ENCODE results near the gene RAD23B. TPM values are rescaled to one million over a fixed set of nuclear protein-coding genes. Genes with fewer than 3 reads are reported as not detected.

The RAD23B gene
- total RNA-seq, 1 donor from 2014 or later, result 85.6 TPM

DNA sequence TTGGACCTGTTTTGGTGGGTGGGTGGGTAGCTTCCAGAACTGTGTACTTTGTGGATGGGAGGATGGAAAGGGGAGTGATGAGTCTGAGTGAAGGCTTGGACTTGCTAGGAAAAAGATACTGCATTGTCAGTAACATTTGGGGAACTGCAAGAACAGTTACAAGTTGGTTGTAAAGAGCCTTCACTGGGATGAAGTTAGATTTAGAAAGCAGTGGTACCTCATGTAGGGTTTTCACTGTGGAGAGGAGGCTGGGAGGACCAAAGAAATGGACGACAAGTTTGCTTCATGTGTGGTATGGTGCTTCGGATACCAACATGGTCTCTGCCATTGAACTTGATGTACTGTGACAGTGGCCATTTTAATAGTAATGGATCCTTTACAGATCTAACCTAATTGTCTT is 50.3 kb downstream of the RAD23B start:
- DNase-seq (ENCODE audit: extremely low read depth, low read depth, low spot score), result no peak

DNA sequence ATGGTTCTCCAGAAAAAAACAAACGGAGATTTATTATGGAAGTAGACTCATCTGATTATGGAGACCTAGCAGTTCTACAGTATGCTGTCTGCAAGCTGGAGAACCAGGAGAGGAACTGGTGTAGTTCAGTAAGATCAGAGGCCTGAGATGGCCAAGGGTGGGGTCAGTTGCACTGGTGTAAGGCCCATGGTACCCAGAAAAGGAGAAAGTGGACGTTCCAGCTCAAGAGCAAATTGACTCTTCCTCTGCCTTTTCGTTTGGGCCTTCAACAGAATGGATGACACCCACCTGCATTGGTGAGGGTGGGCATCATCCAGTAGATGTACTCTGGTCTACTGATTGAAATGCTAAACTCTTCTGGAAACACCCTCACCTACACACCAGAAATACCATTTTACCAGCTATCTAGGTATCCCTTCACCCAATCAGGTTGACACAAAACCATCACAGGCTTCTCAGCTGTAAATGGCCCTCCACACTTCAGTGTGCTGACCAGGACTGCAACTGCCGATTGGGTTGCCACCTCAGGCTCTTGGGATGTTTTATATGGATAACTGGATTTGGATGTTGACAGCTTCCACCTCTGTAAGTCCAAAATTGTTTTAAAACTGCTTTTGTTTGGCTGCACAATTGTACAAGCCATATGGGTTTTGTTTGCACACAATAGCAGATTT is 51.2 kb downstream of the RAD23B start:
- DNase-seq (ENCODE audit: extremely low read depth, low read depth, low spot score), result no peak

DNA sequence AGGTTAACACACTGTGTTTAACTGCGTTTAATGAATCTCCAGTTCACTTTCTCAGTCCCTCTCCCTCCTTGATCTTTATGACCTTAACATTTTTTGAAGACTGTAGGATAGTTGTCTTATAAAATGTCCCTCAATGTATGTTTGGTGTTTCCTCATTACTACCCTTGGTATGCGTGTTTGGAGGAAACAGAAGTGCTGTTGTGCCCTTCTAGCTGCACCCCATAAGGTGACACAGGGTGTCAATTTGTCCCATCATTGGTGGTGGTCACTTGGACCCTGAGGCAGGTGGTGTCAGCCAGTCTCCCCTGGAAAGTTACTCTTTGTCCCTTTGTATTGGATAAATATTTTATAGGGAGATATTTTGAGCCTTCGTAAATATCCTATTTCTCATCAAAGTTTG is 52.3 kb downstream of the RAD23B start:
- no peak for DNase-seq (ENCODE audit: extremely low read depth, low read depth, low spot score)

- no peak for DNase-seq (ENCODE audit: extremely low read depth, low read depth, low spot score)
Measured at GRCh38 chr9:107336718-107337360, 53.8 kb downstream of the RAD23B start.

- no peak for DNase-seq (ENCODE audit: extremely low read depth, low read depth, low spot score)
Measured at GRCh38 chr9:107337676-107338590, 54.9 kb downstream of the RAD23B start.

GRCh38 chr9:107338911-107339659 is 56.0 kb downstream of the RAD23B start:
- no peak for DNase-seq (ENCODE audit: extremely low read depth, low read depth, low spot score)

GRCh38 chr9:107340920-107341632 is 58.0 kb downstream of the RAD23B start:
- peak; percentile 14 for DNase-seq (ENCODE audit: extremely low read depth, low read depth, low spot score)

GRCh38 chr9:107342476-107343161 is 59.5 kb downstream of the RAD23B start:
- no peak for DNase-seq (ENCODE audit: extremely low read depth, low read depth, low spot score)

DNA sequence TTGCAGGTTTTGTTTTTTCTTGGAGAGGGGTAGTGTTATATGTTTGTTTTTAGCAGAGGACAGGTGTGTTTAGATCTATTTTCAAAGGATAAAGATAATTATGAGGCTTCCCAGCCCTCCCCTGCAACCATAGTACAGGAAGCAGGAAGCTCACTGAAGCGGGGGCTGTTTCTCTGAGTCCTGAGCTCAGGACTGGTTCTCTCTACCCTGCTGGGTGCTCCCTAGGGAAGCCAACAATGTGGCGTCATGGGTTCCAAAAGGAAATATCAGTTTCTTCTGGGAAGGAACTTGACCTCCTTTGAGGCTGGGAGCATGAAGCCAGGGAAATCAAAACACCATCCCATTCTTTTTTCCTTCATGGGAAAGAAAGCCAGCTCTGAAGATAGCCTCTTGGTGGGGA is 62.2 kb downstream of the RAD23B start:
- DNase-seq (ENCODE audit: extremely low read depth, low read depth, low spot score), result no peak

DNA sequence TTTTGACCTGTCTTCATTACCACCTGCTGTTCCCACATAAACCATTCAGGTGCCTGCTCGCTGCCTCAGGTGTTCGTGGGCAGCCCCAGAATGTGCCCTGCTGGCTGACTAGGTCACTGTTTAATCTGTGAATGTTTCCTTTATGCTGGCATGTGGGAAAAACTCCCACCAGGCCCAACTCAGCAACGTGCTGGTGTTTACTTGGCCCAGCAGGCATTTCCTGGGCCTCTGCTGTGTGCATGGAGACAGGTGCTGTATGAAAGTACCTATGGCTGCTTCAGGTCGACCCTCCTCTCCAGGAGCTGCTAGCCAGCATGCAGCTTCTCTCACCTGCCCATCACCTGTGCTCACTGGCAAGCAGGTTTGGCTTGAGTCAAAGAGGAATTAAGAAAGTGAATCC is 65.8 kb downstream of the RAD23B start:
- no peak for DNase-seq (ENCODE audit: extremely low read depth, low read depth, low spot score)

GRCh38 chr9:107350443-107350842 is 67.4 kb downstream of the RAD23B start:
- DNase-seq (ENCODE audit: extremely low read depth, low read depth, low spot score), result no peak

GRCh38 chr9:107351382-107352045 is 68.4 kb downstream of the RAD23B start:
- DNase-seq (ENCODE audit: extremely low read depth, low read depth, low spot score), result no peak

DNA sequence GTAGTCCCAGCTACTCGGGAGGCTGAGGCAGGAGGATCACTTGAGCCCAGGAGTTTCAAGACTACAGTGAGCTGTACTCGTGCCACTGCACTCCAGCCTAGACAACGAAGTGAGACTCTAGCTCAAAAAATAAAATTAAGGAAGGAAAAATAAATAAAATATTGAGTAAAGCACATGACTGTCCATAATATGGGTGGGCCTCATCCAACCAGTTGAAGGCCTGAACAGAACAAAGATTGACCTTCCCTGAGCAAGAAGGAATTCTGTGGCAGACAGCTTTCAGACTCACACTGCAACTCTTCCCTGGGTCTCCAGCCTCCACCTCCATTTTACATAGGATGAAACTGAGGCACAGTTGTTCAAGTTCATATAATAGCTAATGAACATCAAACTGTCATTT is 72.3 kb downstream of the RAD23B start:
- DNase-seq (ENCODE audit: extremely low read depth, low read depth, low spot score), result no peak

GRCh38 chr9:107358986-107359385 is 75.9 kb downstream of the RAD23B start:
- DNase-seq (ENCODE audit: extremely low read depth, low read depth, low spot score), result no peak

GRCh38 chr9:107360098-107360497 is 77.0 kb downstream of the RAD23B start:
- no peak for DNase-seq (ENCODE audit: extremely low read depth, low read depth, low spot score)

GRCh38 chr9:107361816-107362215 is 78.7 kb downstream of the RAD23B start:
- no peak for DNase-seq (ENCODE audit: extremely low read depth, low read depth, low spot score)

- no peak for DNase-seq (ENCODE audit: extremely low read depth, low read depth, low spot score)
Measured at GRCh38 chr9:107363516-107364152, 80.6 kb downstream of the RAD23B start.

GRCh38 chr9:107367727-107368502 is 84.8 kb downstream of the RAD23B start:
- DNase-seq (ENCODE audit: extremely low read depth, low read depth, low spot score), result peak; percentile 18
